Ovary (tissue), 3 donors: Measurements from ENCODE around the gene NECTIN1.

Source experiments
- CTCF ChIP-seq, 3 donors: fragments of 450-650 bp in 2 of 3; fragments of 200-600 bp in 1 of 3; IDR thresholded peaks; one replicate each; pipeline versions ENCODE4 v1.5.1 to v1.8.0; 2016 to 2022; ENCODE audit warnings: antibody characterized with exemption in 3 of 3, mild to moderate bottlenecking in 1 of 3
- POLR2A ChIP-seq: fragments of 450-650 bp; IDR thresholded peaks from one replicate; pipeline ENCODE4 v1.6.1; 2017; ENCODE audit warnings: antibody characterized with exemption, mild to moderate bottlenecking, moderate library complexity
- donor health status: DM: no; HTN: no; CAD: no.

DNA sequence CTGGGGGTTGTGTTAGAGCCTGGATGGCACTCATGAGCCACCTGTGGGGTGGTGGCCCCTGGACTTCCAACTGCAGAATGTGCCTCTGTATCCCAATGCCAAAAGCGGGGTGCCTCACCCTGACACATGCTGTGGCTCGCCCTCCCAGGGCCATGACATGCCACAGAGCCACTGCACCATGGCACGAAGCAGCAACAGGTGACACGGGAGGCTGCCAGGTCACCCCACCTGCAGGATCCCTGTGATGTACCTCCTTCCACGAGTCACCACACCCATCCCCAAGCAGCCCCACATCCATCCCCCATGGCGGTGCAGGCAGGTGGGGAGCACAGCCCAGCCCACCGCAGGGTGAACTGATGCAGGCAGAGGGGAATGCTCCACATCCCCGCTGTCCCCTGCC is 14.8 kb downstream of the NECTIN1 start:
- TF ChIP-seq CTCF (IDR thresholded peaks at IDR 0.05) (no peak), POLR2A (no peak)
